Measurements from ENCODE around the gene VANGL2. TPM values are rescaled to one million over a fixed set of nuclear protein-coding genes. Genes with fewer than 3 reads are reported as not detected.

The VANGL2 gene
- total RNA-seq, 1 donor from 2014 or later, result 25.5 TPM

DNA sequence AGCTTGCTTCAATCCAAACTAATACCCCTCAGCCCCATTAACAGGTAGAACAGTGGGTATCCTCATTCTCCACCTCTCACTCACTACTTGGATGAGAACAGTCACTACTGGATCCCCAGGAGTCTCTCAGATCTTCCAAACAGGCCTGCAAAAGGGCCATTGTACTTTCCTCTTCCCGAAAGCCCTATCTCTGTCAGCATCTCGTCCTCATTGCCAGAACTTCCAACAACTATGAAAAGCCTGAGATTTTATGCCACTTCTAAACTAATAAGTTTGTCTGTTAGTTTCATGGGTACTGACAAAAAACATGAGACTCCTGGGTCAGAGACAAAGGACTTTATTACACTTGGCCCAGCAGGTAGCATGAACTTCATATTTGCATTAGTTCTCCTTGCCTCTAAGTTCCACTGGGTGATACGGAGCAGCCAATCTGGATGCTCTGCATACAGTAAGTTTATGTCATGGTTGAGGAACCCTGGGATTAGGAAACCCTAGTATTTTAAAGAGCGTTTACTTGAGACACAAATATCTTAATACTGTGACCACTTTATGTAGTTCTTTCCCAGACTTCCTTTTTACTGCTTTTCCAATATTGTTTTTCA, 38.1 kb downstream of the VANGL2 start:
- Histone ChIP-seq H3K9ac (ENCODE audit: low read length) (no peak overlapping the region), H4K20me1 (ENCODE audit: insufficient read depth, low read length) (no peaks in the 10 kb centered on the region), H3K4me3 (ENCODE audit: insufficient read depth, low read depth, low read length) (no peak overlapping the region), H3K9me3 (ENCODE audit: insufficient read depth, low read depth, low read length) (no peaks in the 10 kb centered on the region), H3K36me3 (ENCODE audit: insufficient read depth, low read length) (no peaks in the 10 kb centered on the region), H3K4me1 (ENCODE audit: insufficient read depth, low read length) (no peaks in the 10 kb centered on the region), H3K79me2 (ENCODE audit: insufficient read depth, low read length) (no peaks in the 10 kb centered on the region), H3K27me3 (ENCODE audit: insufficient read depth, low read length) (peaks cover 4% of the 10 kb centered on the region), H3K4me2 (ENCODE audit: low read length) (no peak overlapping the region), H2AFZ (ENCODE audit: low read depth, low read length) (no peak overlapping the region), H3K27ac (ENCODE audit: low read depth, low read length) (no peak overlapping the region)
- H3K4me3 Mint-ChIP-seq (ENCODE audit: unreplicated experiment), result no peak overlapping the region
- H3K27me3 Mint-ChIP-seq (ENCODE audit: low read depth, unreplicated experiment), result no peaks in the 10 kb centered on the region
- no peaks in the 10 kb centered on the region for H3K36me3 Mint-ChIP-seq (ENCODE audit: low read depth, unreplicated experiment)
- H3K4me1 Mint-ChIP-seq (ENCODE audit: low read depth, unreplicated experiment), result no peaks in the 10 kb centered on the region
- H3K9me3 Mint-ChIP-seq (ENCODE audit: unreplicated experiment), result no peaks in the 10 kb centered on the region
- no peak overlapping the region for H3K27ac Mint-ChIP-seq (ENCODE audit: unreplicated experiment)
- FAIRE-seq (no peak), DNase-seq (ENCODE audit: low read depth) (no peak)
- TF ChIP-seq CTCF (IDR thresholded peaks at IDR 0.05; ENCODE audit: insufficient read depth, low read depth, low read length), result no peak

GRCh38 chr1:160438935-160439334, 38.6 kb downstream of the VANGL2 start:
- Mint-ChIP-seq H3K27ac (ENCODE audit: unreplicated experiment) (no peak overlapping the region), H3K27me3 (ENCODE audit: low read depth, unreplicated experiment) (no peaks in the 10 kb centered on the region), H3K9me3 (ENCODE audit: unreplicated experiment) (no peaks in the 10 kb centered on the region), H3K4me1 (ENCODE audit: low read depth, unreplicated experiment) (no peaks in the 10 kb centered on the region), H3K36me3 (ENCODE audit: low read depth, unreplicated experiment) (no peaks in the 10 kb centered on the region), H3K4me3 (ENCODE audit: unreplicated experiment) (no peak overlapping the region)
- no peaks in the 10 kb centered on the region for H4K20me1 ChIP-seq (ENCODE audit: insufficient read depth, low read length)
- no peak for TF ChIP-seq EZH2 (IDR thresholded peaks at IDR 0.05; ENCODE audit: insufficient read depth, low read length)
- TF ChIP-seq CTCF (IDR thresholded peaks at IDR 0.05; ENCODE audit: insufficient read depth, low read depth, low read length), result no peak
- no peaks in the 10 kb centered on the region for H3K79me2 ChIP-seq (ENCODE audit: insufficient read depth, low read length)
- no peak overlapping the region for H3K27ac ChIP-seq (ENCODE audit: low read depth, low read length)
- DNase-seq (ENCODE audit: low read depth), result no peak
- H3K36me3 ChIP-seq (ENCODE audit: insufficient read depth, low read length), result no peaks in the 10 kb centered on the region
- no peak overlapping the region for H3K9ac ChIP-seq (ENCODE audit: low read length)
- no peaks in the 10 kb centered on the region for H3K4me1 ChIP-seq (ENCODE audit: insufficient read depth, low read length)
- H2AFZ ChIP-seq (ENCODE audit: low read depth, low read length), result no peak overlapping the region
- no peak overlapping the region for H3K4me3 ChIP-seq (ENCODE audit: insufficient read depth, low read depth, low read length)
- no peaks in the 10 kb centered on the region for H3K9me3 ChIP-seq (ENCODE audit: insufficient read depth, low read depth, low read length)
- no peak overlapping the region for H3K4me2 ChIP-seq (ENCODE audit: low read length)
- H3K27me3 ChIP-seq (ENCODE audit: insufficient read depth, low read length), result peaks cover 4% of the 10 kb centered on the region
- no peak for FAIRE-seq

DNA sequence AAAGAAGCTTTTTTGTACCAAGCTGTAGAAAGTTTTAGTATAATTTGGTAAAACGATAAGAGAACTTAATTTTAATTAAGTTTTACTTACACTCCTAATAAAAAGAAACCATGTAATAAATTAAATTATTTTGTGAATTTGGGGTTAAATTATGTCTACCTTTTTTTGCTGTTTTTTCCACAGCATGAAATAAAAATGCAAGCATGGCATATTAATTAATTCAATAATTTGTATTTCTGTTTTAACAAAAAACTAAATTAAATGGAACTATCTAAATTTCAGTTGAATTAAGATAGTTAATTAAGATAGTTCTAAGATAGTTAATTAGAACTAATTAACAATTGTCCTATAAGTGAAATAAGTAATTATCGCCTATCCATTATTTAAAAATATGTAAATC, 39.4 kb downstream of the VANGL2 start:
- Histone ChIP-seq H3K9ac (ENCODE audit: low read length) (no peak overlapping the region), H3K4me2 (ENCODE audit: low read length) (no peak overlapping the region), H3K4me3 (ENCODE audit: insufficient read depth, low read depth, low read length) (no peak overlapping the region), H3K9me3 (ENCODE audit: insufficient read depth, low read depth, low read length) (no peaks in the 10 kb centered on the region), H3K27ac (ENCODE audit: low read depth, low read length) (no peak overlapping the region), H3K4me1 (ENCODE audit: insufficient read depth, low read length) (no peaks in the 10 kb centered on the region), H3K36me3 (ENCODE audit: insufficient read depth, low read length) (no peaks in the 10 kb centered on the region), H2AFZ (ENCODE audit: low read depth, low read length) (no peak overlapping the region), H3K27me3 (ENCODE audit: insufficient read depth, low read length) (peaks cover 4% of the 10 kb centered on the region), H3K79me2 (ENCODE audit: insufficient read depth, low read length) (no peaks in the 10 kb centered on the region), H4K20me1 (ENCODE audit: insufficient read depth, low read length) (no peaks in the 10 kb centered on the region)
- TF ChIP-seq EZH2 (IDR thresholded peaks at IDR 0.05; ENCODE audit: insufficient read depth, low read length), result no peak
- no peak for TF ChIP-seq CTCF (IDR thresholded peaks at IDR 0.05; ENCODE audit: insufficient read depth, low read depth, low read length)
- FAIRE-seq (no peak), DNase-seq (ENCODE audit: low read depth) (no peak)
- Mint-ChIP-seq H3K9me3 (ENCODE audit: unreplicated experiment) (no peaks in the 10 kb centered on the region), H3K27me3 (ENCODE audit: low read depth, unreplicated experiment) (no peaks in the 10 kb centered on the region), H3K4me3 (ENCODE audit: unreplicated experiment) (no peak overlapping the region), H3K27ac (ENCODE audit: unreplicated experiment) (no peak overlapping the region), H3K4me1 (ENCODE audit: low read depth, unreplicated experiment) (no peaks in the 10 kb centered on the region), H3K36me3 (ENCODE audit: low read depth, unreplicated experiment) (no peaks in the 10 kb centered on the region)

Data from astrocyte (in vitro differentiated cells and primary cell).